HG03378 (cell line): ENCODE data around the gene TWSG1.
"Not testable (repeated sequence)": the region's sequence is repeated elsewhere in the genome, so short reads cannot be mapped to it uniquely, and the experiment has no call there.

Source experiments
- ATAC-seq: cut with Tn5 transposase; IDR thresholded peaks from one replicate; pipeline ENCODE4 v1.9.1; 2021; ENCODE audit warnings: mild to moderate bottlenecking, moderate library complexity; ENCODE audit not compliant: unreplicated experiment

The TWSG1 gene

GRCh38 chr18:9334973-9335696, 562 bp downstream of the TWSG1 start:
- ATAC-seq, result peak; percentile 28

GRCh38 chr18:9335697-9336045, 1.1 kb downstream of the TWSG1 start:
- no peak for ATAC-seq

- no peak for ATAC-seq
Observed at GRCh38 chr18:9336827-9337226, 2.3 kb downstream of the TWSG1 start.

- peak; percentile 41 for ATAC-seq
Observed at GRCh38 chr18:9337873-9338272, 3.3 kb downstream of the TWSG1 start.

DNA sequence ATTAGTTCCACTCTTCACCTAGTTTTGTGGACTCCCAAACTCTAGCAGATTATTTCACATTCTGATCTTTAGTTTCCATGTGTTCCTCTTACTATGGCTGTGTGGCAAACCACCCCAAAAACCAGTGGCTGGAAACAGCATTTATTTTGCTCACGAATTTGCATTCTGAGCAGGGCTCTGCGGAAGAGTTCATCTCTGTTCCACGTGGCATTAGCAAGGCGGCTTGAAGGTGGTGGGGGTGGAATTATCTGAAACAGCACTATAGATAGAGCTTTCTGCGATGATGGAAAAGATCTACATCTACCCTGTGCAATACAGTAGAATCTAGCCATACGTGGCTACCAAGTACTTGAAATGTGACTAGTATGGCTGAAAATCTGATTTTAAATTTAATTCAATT, 5.9 kb downstream of the TWSG1 start:
- ATAC-seq, result no peak

- no peak for ATAC-seq
Observed at GRCh38 chr18:9343577-9343976, 9.0 kb downstream of the TWSG1 start.

DNA sequence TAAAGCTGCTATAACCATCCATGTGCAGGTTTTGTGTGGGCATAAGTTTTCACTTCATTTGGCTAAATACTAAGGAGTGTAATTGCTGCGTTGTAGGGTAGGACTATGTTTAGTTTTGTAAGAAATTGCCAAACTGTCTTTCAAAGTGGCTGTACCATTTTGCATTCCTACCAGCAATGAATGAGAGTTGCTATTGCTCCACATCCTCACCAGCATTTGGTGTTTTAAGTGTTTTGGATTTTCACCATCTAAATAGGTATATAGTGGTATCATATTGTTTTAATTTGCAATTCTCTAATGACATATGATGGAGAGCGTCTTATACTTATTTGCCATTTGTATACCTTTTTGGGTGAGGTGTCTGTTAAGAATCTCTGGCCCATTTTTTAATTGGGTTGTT, 12.2 kb downstream of the TWSG1 start:
- ATAC-seq, result no peak

DNA sequence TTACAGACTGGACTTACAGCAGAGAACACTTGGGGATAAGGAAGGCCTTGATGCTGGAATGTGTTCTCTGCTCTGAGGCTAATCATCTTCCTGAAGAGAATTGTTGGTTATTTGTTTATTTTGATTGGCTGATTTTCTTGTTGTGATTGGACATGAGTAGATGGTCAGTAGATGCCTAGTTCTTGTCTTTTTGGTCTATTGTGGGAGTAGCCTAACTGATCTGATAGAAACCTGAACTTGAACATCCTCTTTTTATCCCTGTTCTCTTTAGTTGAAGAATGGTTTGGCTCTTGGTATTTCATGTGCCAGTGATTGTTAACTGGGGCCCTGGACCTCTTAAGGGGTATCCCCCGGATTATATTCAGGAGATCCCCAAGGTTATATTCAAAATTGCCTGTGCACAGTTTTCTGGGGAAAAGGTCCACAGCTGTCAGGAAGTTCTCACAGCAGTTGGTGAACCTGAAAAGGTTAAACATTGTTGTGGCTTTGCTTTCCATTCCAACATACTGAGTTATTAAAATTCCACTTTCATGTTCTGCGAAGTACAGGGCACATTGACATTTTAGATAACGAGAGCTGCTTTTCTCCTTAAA, 13.6 kb downstream of the TWSG1 start:
- no peak for ATAC-seq

- ATAC-seq, result no peak
Observed at GRCh38 chr18:9348766-9349165, 14.2 kb downstream of the TWSG1 start.

- peak; percentile 84 for ATAC-seq
Observed at GRCh38 chr18:9353596-9353995, 19.0 kb downstream of the TWSG1 start.

DNA sequence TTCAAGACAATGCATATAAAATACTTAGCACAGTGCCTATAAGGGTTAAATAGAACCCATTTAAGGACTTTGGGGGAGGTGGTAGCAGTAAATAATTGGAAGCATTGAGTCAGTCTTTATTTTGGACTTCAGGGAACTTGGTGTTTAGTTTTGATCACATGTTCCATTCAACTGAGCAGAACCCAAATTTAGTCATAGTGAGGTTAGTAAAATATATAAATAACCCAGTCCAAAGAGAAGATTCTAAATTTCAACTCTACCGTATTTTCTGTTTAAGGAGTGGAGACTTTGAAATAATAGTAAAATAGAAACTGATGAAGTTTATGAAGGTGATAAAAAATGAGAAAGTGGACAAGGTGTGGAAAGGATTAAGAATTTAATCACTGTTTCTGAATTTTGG, 19.7 kb downstream of the TWSG1 start:
- peak; percentile 59 for ATAC-seq

GRCh38 chr18:9356976-9357375, 22.4 kb downstream of the TWSG1 start:
- ATAC-seq, result no peak

- no peak for ATAC-seq
Observed at GRCh38 chr18:9359796-9360195, 25.2 kb downstream of the TWSG1 start.

- ATAC-seq, result no peak
Observed at GRCh38 chr18:9361191-9361590, 26.6 kb downstream of the TWSG1 start.

- no peak for ATAC-seq
Observed at GRCh38 chr18:9362869-9363268, 28.3 kb downstream of the TWSG1 start.

DNA sequence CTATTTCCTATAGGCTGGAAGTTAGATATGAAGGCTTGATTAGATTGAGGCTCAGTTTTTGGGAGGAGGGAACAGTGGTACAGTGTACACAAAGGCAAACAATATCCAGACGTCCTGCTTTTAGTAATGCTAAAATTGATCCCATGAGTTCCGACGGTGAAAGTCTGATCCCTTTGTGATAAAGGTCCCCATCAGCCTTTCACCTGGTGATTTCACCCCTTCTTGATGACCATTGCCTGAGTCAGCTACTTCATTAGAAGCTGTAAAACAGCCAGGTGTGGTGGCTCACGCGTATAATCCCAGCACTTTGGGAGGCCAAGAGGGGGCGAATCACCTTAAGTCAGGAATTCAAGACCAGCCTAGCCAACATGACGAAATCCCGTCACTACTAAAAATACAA, 29.7 kb downstream of the TWSG1 start:
- ATAC-seq, result no peak

- no peak for ATAC-seq
Observed at GRCh38 chr18:9365406-9365805, 30.8 kb downstream of the TWSG1 start.

GRCh38 chr18:9366126-9366714, 31.6 kb downstream of the TWSG1 start:
- no peak for ATAC-seq

GRCh38 chr18:9373254-9373653, 38.7 kb downstream of the TWSG1 start:
- not testable (repeated sequence) for ATAC-seq

DNA sequence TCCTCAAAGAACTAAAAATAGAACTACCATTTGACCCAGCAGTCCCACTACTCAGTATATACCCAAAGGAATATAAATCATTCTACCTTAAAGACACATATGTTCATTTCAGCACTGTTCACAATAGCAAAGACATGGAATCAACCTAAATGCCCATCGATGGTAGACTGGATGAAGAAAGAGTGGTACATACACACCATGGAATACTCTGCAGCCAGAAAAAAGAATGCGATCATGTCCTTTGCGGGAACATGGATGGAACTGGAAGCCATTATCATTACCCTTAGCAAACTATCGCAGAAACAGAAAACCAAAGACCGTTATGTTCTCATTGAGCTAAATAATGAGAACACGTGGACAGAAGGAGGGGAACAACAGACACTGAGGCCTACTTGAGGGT, 44.5 kb downstream of the TWSG1 start:
- ATAC-seq, result no peak

- no peak for ATAC-seq
Observed at GRCh38 chr18:9380101-9380500, 45.5 kb downstream of the TWSG1 start.

DNA sequence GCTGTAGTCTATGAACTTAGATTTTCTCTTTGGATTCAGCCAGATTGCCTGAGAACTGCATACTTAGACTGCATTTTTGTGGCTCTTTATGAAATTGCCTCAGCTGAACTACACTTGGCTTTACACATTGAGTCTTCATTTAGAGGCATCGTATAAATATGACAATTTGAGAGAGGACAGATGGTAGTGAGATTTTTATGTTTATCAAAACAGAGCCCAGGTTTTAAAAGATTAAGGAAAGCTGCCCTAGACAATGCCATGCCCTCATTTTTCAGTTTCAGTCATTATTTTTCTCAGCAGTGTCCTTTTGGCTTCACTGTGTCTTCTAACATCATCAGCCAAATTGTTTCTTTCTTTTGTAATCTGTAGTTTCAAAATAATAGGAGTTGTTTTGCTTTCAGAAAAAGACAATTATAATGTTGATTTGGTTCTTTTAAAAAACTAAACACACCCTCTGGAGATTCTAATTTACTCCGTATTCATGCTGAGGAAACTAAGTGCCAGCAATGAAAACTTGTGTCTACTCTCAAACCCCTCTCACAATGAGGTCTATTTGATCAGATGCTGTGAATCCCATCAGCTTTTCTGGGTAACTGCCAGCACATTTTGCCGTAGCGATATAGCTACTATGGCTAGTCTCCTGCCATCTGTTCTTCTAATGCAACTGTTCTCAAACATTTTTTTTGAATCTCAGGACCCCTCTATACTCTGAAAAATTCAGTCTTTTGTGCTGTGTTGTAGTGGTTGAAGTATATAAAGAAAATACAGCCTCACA, 46.2 kb downstream of the TWSG1 start:
- ATAC-seq, result no peak
